Coronary artery (tissue), 2 donors: ENCODE measurements around the gene CRYBB3.

Experiments used
- DNase-seq: peaks from one replicate; pipeline ENCODE4 v3.0.0-alpha.2; 2017; ENCODE audit warnings: low spot score
- H3K27ac ChIP-seq, 2 donors: fragments of 200-600 bp; sonication (generic); one replicate each; pipeline ENCODE4 v1.5.1; 2016 to 2019
- H3K4me3 ChIP-seq: fragments of 200-600 bp; sonication (generic); 2 replicates; pipeline ENCODE4 v1.5.1; 2016; ENCODE audit warnings: mild to moderate bottlenecking, moderate library complexity
- CTCF ChIP-seq: fragments of 200-600 bp; sonication (generic); IDR thresholded peaks from one replicate; pipeline ENCODE4 v1.5.1; 2019; ENCODE audit warnings: antibody characterized with exemption

Gene CRYBB3

GRCh38 chr22:25167834-25168601, 31.6 kb upstream of the CRYBB3 start:
- Histone ChIP-seq H3K4me3 (no peak overlapping the region), H3K27ac (no peak overlapping the region)
- no peak for DNase-seq
- no peak for TF ChIP-seq CTCF

GRCh38 chr22:25169278-25170031, 30.2 kb upstream of the CRYBB3 start:
- H3K4me3 ChIP-seq, result no peak overlapping the region
- no peak for TF ChIP-seq CTCF
- H3K27ac ChIP-seq, result no peak overlapping the region
- DNase-seq, result no peak

GRCh38 chr22:25170426-25170980, 29.2 kb upstream of the CRYBB3 start:
- TF ChIP-seq CTCF, result no peak
- Histone ChIP-seq H3K4me3 (no peak overlapping the region), H3K27ac (no peak overlapping the region)
- DNase-seq, result no peak

- TF ChIP-seq CTCF, result no peak
Observed at GRCh38 chr22:25172153-25172552, 27.5 kb upstream of the CRYBB3 start.

GRCh38 chr22:25174156-25174887, 25.3 kb upstream of the CRYBB3 start:
- no peak for TF ChIP-seq CTCF
- Histone ChIP-seq H3K4me3 (no peak overlapping the region), H3K27ac (no peak overlapping the region)
- DNase-seq, result no peak

More at GRCh38 chr22:25172153-25172552, 27.5 kb upstream of the CRYBB3 start:
- DNase-seq, result no peak
- Histone ChIP-seq H3K4me3 (no peak overlapping the region), H3K27ac (no peak overlapping the region)

- no peak for TF ChIP-seq CTCF
- no peak overlapping the region for H3K27ac ChIP-seq
- H3K4me3 ChIP-seq, result no peak overlapping the region
- no peak for DNase-seq
Observed at GRCh38 chr22:25174888-25175411, 24.7 kb upstream of the CRYBB3 start.
